CD8-positive, alpha-beta memory T cell (primary cell): ENCODE measurements around the gene ZRANB2. TPM values are rescaled to one million over a fixed set of nuclear protein-coding genes. Genes with fewer than 3 reads are reported as not detected.

ENCODE experiments used
- CTCF ChIA-PET: fragments of 350-600 bp; sonication (Branson Sonifier 250); formaldehyde crosslinking; loops from one replicate; lab custom pipeline; 2021; ENCODE audit warnings: antibody characterized with exemption; lab: Charles Lee
- POLR2A ChIA-PET: fragments of 350-600 bp; sonication (Branson Sonifier 250); formaldehyde crosslinking; loops from one replicate; lab custom pipeline; 2021; ENCODE audit warnings: antibody characterized with exemption; lab: Charles Lee
- DNase-seq, 5 donors: peaks; one replicate each; pipeline versions ENCODE4 v3.0.0 to v3.0.0-alpha.2; 2020 to 2022; ENCODE audit warnings: mixed read lengths in 1 of 5
- H3K27ac ChIP-seq: one replicate; pipeline ENCODE4 v1.7.0; 2013; ENCODE audit warnings: low read depth, mild to moderate bottlenecking, low read length, moderate library complexity
- H3K27me3 ChIP-seq: 2 replicates; pipeline ENCODE4 v1.7.0; 2013; ENCODE audit warnings: low read length, mild to moderate bottlenecking; ENCODE audit not compliant: insufficient read depth, poor library complexity, severe bottlenecking
- H3K36me3 ChIP-seq: 2 replicates; pipeline ENCODE4 v1.7.0; 2013; ENCODE audit warnings: mild to moderate bottlenecking, low read length, moderate library complexity; ENCODE audit not compliant: insufficient read depth
- H3K4me1 ChIP-seq: 2 replicates; pipeline ENCODE4 v1.7.0; 2013; ENCODE audit warnings: mild to moderate bottlenecking, low read length, moderate library complexity; ENCODE audit not compliant: insufficient read depth
- H3K4me3 ChIP-seq: 2 replicates; pipeline ENCODE4 v1.7.0; 2013; ENCODE audit warnings: mild to moderate bottlenecking, low read length
- H3K9me3 ChIP-seq: 2 replicates; pipeline ENCODE4 v1.7.0; 2013; ENCODE audit warnings: mild to moderate bottlenecking, low read length
- H3K27ac Mint-ChIP-seq, 8 donors: one replicate each; pipeline ENCODE4 v1.8.0; 2020 to 2021; ENCODE audit warnings: mixed read lengths in 8 of 8, mild to moderate bottlenecking in 6 of 8, inconsistent platforms in 3 of 8, moderate library complexity in 3 of 8
- H3K27me3 Mint-ChIP-seq, 2 donors: one replicate each; pipeline ENCODE4 v1.8.0; 2020 to 2021; ENCODE audit warnings: mixed read lengths in 2 of 2, mild to moderate bottlenecking in 1 of 2, moderate library complexity in 1 of 2
- H3K36me3 Mint-ChIP-seq, 3 donors: one replicate each; pipeline ENCODE4 v1.8.0; 2020 to 2021; ENCODE audit warnings: mixed read lengths in 3 of 3, inconsistent platforms in 1 of 3, mild to moderate bottlenecking in 1 of 3
- H3K4me1 Mint-ChIP-seq, 3 donors: one replicate each; pipeline ENCODE4 v1.8.0; 2020 to 2021; ENCODE audit warnings: mixed read lengths in 3 of 3, inconsistent platforms in 1 of 3, mild to moderate bottlenecking in 1 of 3
- H3K4me3 Mint-ChIP-seq, 7 donors: one replicate each; pipeline ENCODE4 v1.8.0; 2020 to 2021; ENCODE audit warnings: mixed read lengths in 7 of 7, mild to moderate bottlenecking in 6 of 7, moderate library complexity in 4 of 7, inconsistent platforms in 2 of 7
- H3K9me3 Mint-ChIP-seq, 5 donors: one replicate each; pipeline ENCODE4 v1.8.0; 2020 to 2022; ENCODE audit warnings: mixed read lengths in 5 of 5, mild to moderate bottlenecking in 3 of 5, moderate library complexity in 2 of 5, inconsistent platforms in 1 of 5
- polyA plus RNA-seq: library from polyadenylated mRNA; unstranded; fragments of 300-500 nt; fragmentation: Illumina TruSeq; gene quantifications from one replicate; pipeline ENCODE4 v1.2.3, GENCODE V29; 2021
- total RNA-seq, 2 experiments: library from RNA; stranded (reverse); gene quantifications; one replicate each; pipeline ENCODE4 v1.2.3, GENCODE V29; 2021

The ZRANB2 gene
- total and polyA plus RNA-seq, 3 experiments from 2014 or later, result 44.7 to 99.5 (median 98.6) TPM

DNA sequence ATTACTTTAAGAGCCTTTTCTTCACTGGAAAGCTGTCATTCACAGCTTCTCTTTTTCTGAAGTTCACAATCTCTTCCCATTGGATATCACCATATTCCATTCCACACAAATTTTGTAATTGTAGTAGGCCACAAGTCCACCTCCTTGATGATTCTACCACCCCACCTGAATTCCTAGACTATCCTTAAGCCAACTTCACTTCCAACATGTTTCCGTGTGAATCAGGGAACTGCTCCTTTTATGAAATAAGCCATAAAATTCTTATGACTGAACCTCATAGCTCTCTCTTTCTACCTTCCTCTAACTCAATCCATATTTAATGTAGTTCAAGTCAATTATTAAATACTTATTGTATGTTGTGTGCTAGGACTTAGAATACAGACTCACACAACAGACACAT lies 16.6 kb upstream of the ZRANB2 start:
- POLR2A ChIA-PET, result no interaction called here

DNA sequence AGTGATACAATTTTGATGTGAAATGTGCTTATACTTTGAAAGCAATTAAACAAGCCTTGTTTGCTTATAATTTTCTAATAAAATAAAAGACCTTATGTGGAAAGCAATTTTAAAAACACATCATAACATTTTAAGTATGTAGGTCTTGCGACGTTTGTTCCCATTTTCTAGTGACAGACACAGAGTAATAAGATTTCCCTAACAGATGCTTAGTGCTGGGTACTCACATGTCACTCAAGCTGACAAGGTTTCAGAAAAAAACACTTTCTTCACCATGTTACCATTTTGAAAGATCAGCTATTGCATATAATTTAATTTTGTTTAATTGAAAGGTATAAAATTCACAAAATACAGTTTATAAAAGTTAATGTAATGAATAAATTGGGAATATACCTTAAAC lies 14.1 kb upstream of the ZRANB2 start:
- H3K9me3 Mint-ChIP-seq, result no peaks in the 10 kb centered on the region
- Histone ChIP-seq H3K4me1 (no peaks in the 10 kb centered on the region), H3K4me3 (no peak overlapping the region), H3K36me3 (no peaks in the 10 kb centered on the region), H3K9me3 (no peaks in the 10 kb centered on the region), H3K27me3 (no peaks in the 10 kb centered on the region), H3K27ac (no peak overlapping the region)
- H3K27ac Mint-ChIP-seq, result no peak overlapping the region
- H3K4me1 Mint-ChIP-seq, result no peaks in the 10 kb centered on the region
- CTCF ChIA-PET, result no interaction called here
- POLR2A ChIA-PET, result no interaction called here
- no peak for DNase-seq
- no peak overlapping the region for H3K4me3 Mint-ChIP-seq
- H3K36me3 Mint-ChIP-seq, result no peaks in the 10 kb centered on the region
- peaks cover 6 to 25% of the 10 kb centered on the region in 2 donors for H3K27me3 Mint-ChIP-seq

More for the DNA sequence above, 16.6 kb upstream of the ZRANB2 start:
- Mint-ChIP-seq H3K9me3 (no peaks in the 10 kb centered on the region), H3K4me3 (no peak overlapping the region), H3K4me1 (no peaks in the 10 kb centered on the region), H3K27me3 (peaks cover 3 to 14% of the 10 kb centered on the region in 2 donors), H3K36me3 (no peaks in the 10 kb centered on the region), H3K27ac (no peak overlapping the region)
- no peak overlapping the region for H3K4me3 ChIP-seq
- H3K36me3 ChIP-seq, result no peaks in the 10 kb centered on the region
- H3K27ac ChIP-seq, result no peak overlapping the region
- no peaks in the 10 kb centered on the region for H3K9me3 ChIP-seq
- no peaks in the 10 kb centered on the region for H3K27me3 ChIP-seq
- no peak for DNase-seq
- CTCF ChIA-PET, result no interaction called here
- H3K4me1 ChIP-seq, result no peaks in the 10 kb centered on the region

DNA sequence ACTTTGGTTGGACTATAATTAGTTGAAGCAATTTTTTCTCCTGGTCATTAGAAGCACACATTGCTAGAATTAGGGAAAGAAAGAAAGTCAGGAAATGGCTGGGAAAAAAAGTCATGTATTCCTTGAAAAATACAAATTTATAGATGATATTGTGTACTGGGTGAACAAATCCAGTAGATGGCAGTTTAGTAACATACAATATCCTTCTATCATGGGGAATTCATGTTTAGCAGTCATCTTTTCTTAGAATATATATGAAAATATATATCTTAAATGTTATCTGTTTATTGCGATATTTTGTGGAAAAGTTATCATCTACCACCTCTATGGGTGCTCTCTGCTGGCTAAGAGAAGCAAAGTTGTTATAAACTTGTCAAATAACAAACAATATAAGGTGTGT lies 13.1 kb upstream of the ZRANB2 start:
- Histone ChIP-seq H3K4me3 (no peak overlapping the region), H3K27ac (no peak overlapping the region), H3K4me1 (no peaks in the 10 kb centered on the region), H3K36me3 (no peaks in the 10 kb centered on the region), H3K9me3 (no peaks in the 10 kb centered on the region), H3K27me3 (no peaks in the 10 kb centered on the region)
- Mint-ChIP-seq H3K27me3 (peaks cover 6 to 30% of the 10 kb centered on the region in 2 donors), H3K4me3 (no peak overlapping the region), H3K9me3 (no peaks in the 10 kb centered on the region), H3K36me3 (no peaks in the 10 kb centered on the region), H3K4me1 (no peaks in the 10 kb centered on the region), H3K27ac (no peak overlapping the region)
- ChIA-PET CTCF (no interaction called here), POLR2A (no interaction called here)
- DNase-seq, result no peak

DNA sequence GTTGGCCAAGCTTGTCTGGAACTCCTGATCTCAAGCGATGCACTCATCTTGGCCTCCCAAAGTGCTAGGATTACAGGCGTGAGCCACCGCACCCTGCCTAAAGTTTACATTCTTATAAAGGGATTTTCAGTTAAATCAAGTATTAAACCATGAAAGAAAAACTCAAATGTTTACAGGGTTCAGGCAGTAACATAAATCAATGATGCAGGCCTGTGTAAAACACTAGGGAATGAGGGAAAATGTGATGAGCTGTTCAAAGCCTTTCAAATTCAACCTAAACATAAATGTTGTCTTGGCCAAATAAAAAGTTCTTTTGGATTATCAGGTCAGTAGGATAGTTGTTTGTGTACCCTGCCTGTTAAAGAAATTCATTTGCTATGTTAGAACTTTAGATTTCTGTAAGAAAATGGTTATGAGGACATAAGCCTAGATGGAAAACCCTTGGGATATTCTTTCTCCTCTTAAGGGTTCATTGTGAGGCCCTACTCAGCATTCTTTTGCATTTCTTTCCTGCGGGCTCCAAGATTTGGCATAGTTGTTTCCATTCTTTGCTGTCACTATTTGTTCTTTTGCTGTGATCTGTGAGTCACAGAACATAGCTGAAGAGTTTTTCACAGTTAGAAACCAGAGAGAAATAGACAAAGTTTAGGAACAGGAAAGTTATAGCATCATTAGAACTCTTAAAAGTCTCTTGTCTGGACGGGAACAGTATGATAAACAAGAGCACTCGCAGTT lies 8.9 kb upstream of the ZRANB2 start:
- Histone ChIP-seq H3K27ac (no peak overlapping the region), H3K36me3 (no peaks in the 10 kb centered on the region), H3K27me3 (peaks cover 6% of the 10 kb centered on the region), H3K4me3 (no peak overlapping the region), H3K4me1 (no peaks in the 10 kb centered on the region), H3K9me3 (no peaks in the 10 kb centered on the region)
- POLR2A ChIA-PET, result no interaction called here
- H3K27me3 Mint-ChIP-seq, result peaks cover 12 to 49% of the 10 kb centered on the region in 2 donors
- H3K27ac Mint-ChIP-seq, result no peak overlapping the region
- no peak for DNase-seq
- H3K9me3 Mint-ChIP-seq, result no peaks in the 10 kb centered on the region
- H3K36me3 Mint-ChIP-seq, result no peaks in the 10 kb centered on the region
- CTCF ChIA-PET, result interaction anchor here (1.2 kb wide), 1 partner anchor 9 kb away, joined by 5 read pairs; the partner anchor contains the start of gene ZRANB2
- no peaks in the 10 kb centered on the region for H3K4me1 Mint-ChIP-seq
- no peak overlapping the region for H3K4me3 Mint-ChIP-seq

DNA sequence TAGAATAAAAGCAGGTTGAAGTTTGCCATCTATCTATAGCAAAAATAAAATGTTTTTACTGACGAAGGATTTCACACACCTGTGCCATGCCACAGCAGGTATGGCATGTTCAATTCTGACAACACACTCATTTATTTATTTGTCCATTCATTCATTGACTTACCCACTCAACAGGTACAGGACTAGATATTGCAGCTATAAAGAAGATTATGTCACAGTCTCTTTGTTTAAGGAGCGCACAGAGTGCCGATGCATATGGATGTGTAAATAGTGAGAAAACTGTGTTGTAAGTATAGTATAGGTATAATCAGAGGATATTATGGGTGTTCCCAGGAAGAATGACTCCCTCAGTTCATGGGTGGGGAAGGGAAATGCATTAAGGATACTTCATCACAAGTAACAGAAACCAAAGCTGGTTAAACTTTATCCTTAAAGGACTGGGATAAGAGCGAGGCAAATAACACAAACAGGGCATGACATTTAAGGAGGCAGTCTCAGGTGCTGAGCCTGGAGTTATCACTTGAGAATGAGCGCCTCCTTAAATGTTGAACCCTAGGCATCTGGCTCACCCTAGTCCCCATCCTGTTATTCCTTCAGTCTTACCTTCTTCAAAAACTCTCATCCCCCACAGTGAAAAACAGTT lies 7.9 kb upstream of the ZRANB2 start:
- ChIA-PET POLR2A (no interaction called here), CTCF (interaction anchor here (1.2 kb wide), 1 partner anchor 8 kb away, joined by 5 read pairs; the partner anchor contains the start of gene ZRANB2)
- H3K9me3 ChIP-seq, result no peaks in the 10 kb centered on the region
- no peak overlapping the region for H3K4me3 ChIP-seq
- no peak overlapping the region for H3K4me3 Mint-ChIP-seq
- H3K4me1 ChIP-seq, result no peaks in the 10 kb centered on the region
- H3K4me1 Mint-ChIP-seq, result no peaks in the 10 kb centered on the region
- H3K36me3 Mint-ChIP-seq, result peaks cover 0 to 4% (median 0%) of the 10 kb centered on the region in 3 donors
- DNase-seq, result no peak
- H3K36me3 ChIP-seq, result no peaks in the 10 kb centered on the region
- H3K27me3 ChIP-seq, result peaks cover 6% of the 10 kb centered on the region
- H3K27ac ChIP-seq, result no peak overlapping the region
- no peaks in the 10 kb centered on the region for H3K9me3 Mint-ChIP-seq
- H3K27ac Mint-ChIP-seq, result no peak overlapping the region
- H3K27me3 Mint-ChIP-seq, result peaks cover 12 to 57% of the 10 kb centered on the region in 2 donors

DNA sequence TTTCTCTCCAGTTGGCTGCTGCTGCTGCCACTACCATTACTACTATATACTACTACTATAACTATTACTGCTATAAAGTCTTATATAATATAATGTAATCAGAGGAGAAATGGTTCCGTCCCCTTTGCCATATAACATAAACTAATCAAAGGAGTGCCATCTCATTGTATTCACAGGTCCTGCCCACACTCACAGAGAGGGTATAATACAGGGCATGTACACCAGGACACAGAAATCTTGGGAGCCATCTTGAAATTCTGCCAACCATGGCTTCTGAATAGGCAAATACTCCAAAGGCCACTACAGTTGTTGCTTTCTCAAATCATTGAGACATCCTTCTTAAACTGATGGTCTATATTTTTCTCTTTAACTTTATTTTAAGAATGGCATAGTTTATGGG lies 6.9 kb upstream of the ZRANB2 start:
- Mint-ChIP-seq H3K9me3 (no peaks in the 10 kb centered on the region), H3K4me3 (no peak overlapping the region), H3K36me3 (peaks cover 0 to 4% (median 0%) of the 10 kb centered on the region in 3 donors), H3K4me1 (no peaks in the 10 kb centered on the region), H3K27ac (no peak overlapping the region), H3K27me3 (peaks cover 12 to 60% of the 10 kb centered on the region in 2 donors)
- H3K4me1 ChIP-seq, result no peaks in the 10 kb centered on the region
- H3K36me3 ChIP-seq, result no peaks in the 10 kb centered on the region
- POLR2A ChIA-PET, result no interaction called here
- no peak for DNase-seq
- H3K4me3 ChIP-seq, result no peak overlapping the region
- peaks cover 6% of the 10 kb centered on the region for H3K27me3 ChIP-seq
- no peaks in the 10 kb centered on the region for H3K9me3 ChIP-seq
- no peak overlapping the region for H3K27ac ChIP-seq
- CTCF ChIA-PET, result no interaction called here

DNA sequence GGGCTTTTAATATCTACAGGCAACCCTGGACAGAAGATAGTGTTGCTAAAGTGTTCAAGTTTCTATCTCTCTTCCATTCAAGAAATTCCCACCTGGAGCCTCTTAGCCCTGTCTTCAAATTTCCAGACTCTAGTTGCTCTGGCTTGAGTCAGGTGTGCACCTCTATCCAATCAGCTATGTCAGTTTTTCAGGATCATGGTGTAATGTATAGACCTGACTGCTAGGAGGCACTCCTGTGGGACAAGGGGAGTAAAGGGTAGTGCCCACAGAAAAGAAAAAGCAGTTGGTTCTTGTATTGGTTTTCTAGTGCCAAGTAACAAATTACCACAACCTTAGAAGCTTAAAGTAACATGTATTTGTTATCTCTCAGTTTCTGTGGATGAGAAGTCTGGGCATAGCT lies 6.2 kb upstream of the ZRANB2 start:
- H3K36me3 Mint-ChIP-seq, result peaks cover 0 to 4% (median 0%) of the 10 kb centered on the region in 3 donors
- ChIA-PET CTCF (no interaction called here), POLR2A (no interaction called here)
- no peaks in the 10 kb centered on the region for H3K36me3 ChIP-seq
- H3K9me3 Mint-ChIP-seq, result peaks cover 0 to 1% (median 0%) of the 10 kb centered on the region in 5 donors
- H3K27me3 Mint-ChIP-seq, result peaks cover 12 to 56% of the 10 kb centered on the region in 2 donors
- H3K27ac Mint-ChIP-seq, result no peak overlapping the region
- no peak for DNase-seq
- no peaks in the 10 kb centered on the region for H3K4me1 ChIP-seq
- no peak overlapping the region for H3K4me3 ChIP-seq
- H3K4me1 Mint-ChIP-seq, result peaks cover 0 to under 1% (median under 1%) of the 10 kb centered on the region in 3 donors
- H3K4me3 Mint-ChIP-seq, result no peak overlapping the region
- peaks cover 6% of the 10 kb centered on the region for H3K27me3 ChIP-seq
- no peaks in the 10 kb centered on the region for H3K9me3 ChIP-seq
- no peak overlapping the region for H3K27ac ChIP-seq

DNA sequence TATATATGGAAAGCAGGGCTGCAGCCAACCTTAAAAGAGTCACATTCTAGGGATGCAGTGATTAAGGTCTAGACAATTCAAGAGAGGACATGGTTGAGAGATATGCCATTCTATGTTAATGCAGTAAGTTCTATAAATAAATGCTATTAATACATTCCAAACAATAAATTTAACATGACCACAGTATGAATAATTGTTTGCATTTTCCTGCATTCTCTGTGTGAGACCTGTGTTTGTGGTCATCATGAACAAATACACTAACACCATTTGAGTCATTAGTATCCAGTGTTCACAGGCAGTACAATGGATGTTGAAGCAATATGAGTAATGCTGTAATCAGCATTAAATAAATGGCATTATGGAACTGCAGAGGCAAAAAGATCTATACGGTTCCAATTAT lies 5.5 kb upstream of the ZRANB2 start:
- Mint-ChIP-seq H3K27me3 (peaks cover 12 to 56% of the 10 kb centered on the region in 2 donors), H3K4me3 (no peak overlapping the region), H3K27ac (no peak overlapping the region), H3K36me3 (peaks cover 0 to 8% (median 2%) of the 10 kb centered on the region in 3 donors), H3K9me3 (peaks cover 0 to 7% (median 0%) of the 10 kb centered on the region in 5 donors), H3K4me1 (peaks cover 6 to 8% (median 8%) of the 10 kb centered on the region in 3 donors)
- H3K36me3 ChIP-seq, result no peaks in the 10 kb centered on the region
- ChIA-PET CTCF (no interaction called here), POLR2A (no interaction called here)
- H3K27ac ChIP-seq, result no peak overlapping the region
- DNase-seq, result no peak
- H3K4me1 ChIP-seq, result peaks cover 6% of the 10 kb centered on the region
- no peaks in the 10 kb centered on the region for H3K9me3 ChIP-seq
- peaks cover 6% of the 10 kb centered on the region for H3K27me3 ChIP-seq
- H3K4me3 ChIP-seq, result no peak overlapping the region
